GM18508 (cell line): Measurements from ENCODE around the gene SLC34A1.
"Not testable (repeated sequence)": the region's sequence is repeated elsewhere in the genome, so short reads cannot be mapped to it uniquely, and the experiment has no call there.

Experiments used
- ATAC-seq: cut with Tn5 transposase; IDR thresholded peaks from one replicate; pipeline ENCODE4 v1.9.1; 2021; ENCODE audit warnings: moderate number of reproducible peaks; ENCODE audit not compliant: insufficient read depth, unreplicated experiment

Gene SLC34A1

GRCh38 chr5:177405312-177405711 is 21.1 kb downstream of the SLC34A1 start:
- no peak for ATAC-seq

DNA sequence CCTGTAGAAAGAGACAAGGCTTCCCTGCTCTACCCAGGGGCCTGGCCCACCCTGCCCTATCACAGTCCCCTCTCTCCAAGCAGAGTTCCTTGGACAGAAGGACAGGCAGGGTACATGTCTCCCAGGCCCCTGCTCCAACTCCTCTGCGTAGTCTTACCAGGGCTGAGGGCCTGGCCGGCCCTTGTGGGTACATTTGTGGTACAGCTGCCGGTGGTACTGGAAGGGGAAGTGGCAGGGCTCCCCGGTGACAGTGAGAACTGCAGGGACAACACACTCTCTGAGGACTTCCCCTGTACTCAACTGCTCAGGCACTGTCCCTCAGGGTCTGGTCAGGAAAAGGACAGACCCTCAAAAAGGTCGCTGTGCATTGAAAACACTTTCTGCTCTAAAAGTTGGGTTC is 21.6 kb downstream of the SLC34A1 start:
- no peak for ATAC-seq

DNA sequence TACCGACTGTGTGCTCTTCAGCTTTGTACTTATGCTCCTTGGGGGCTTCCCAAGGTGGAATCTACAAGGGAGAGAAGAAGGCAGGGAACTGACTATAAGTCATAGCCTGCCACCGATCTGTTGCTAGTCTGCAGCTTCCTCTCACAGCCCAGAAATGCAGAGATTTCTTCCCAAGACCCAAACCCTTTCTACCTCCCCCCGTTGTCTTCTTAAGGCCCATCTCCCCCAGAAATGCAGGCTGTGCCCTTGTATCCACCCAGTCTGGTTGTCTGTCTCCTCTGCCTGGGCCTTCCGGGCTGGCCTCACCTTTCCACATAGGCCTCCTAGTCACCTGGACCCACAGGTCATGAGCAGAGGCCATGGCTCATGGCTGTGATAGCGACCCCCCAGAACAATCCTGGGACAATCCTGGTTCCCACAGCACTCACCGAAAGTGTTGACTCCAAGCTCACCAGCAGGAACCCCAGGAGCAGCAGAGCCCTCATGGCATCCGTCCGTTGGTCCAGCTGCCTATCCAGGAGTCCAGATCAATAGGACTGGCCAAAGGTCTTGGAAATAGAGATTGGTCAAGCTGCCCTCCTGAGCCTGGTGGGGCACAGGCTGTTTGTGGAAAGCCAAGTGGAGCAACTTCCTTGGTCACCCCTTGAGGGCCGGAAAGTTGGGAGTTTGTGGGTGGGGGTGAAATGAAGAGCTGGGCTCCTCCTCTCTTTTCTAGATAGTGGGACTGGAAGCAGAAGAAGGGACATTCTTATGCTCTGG is 25.0 kb downstream of the SLC34A1 start, which contains the start of gene F12:
Gene F12 (minus strand): TSS at position 522 of the 759 bp plus-strand sequence. CDS start 37 bp downstream, at position 485.
- no peak for ATAC-seq

DNA sequence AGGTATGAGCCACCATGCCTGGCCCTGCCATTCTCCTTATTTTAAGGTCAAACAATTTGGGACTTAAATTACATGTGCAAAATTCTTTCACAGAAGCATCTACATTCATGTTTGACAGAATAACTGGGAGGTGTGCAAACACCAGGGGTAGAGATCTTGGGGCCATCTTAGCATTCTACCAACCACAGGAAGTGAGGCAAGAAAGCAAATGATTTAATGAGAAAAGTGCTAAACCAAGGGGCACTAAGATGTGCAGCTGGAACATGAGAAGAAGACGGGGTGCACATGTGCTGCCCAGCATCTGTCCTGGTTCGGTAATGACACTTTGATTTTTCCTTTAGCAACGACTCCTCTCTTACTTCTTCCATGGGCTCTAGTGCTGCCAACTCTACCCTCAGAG is 26.3 kb downstream of the SLC34A1 start:
- ATAC-seq = no peak

DNA sequence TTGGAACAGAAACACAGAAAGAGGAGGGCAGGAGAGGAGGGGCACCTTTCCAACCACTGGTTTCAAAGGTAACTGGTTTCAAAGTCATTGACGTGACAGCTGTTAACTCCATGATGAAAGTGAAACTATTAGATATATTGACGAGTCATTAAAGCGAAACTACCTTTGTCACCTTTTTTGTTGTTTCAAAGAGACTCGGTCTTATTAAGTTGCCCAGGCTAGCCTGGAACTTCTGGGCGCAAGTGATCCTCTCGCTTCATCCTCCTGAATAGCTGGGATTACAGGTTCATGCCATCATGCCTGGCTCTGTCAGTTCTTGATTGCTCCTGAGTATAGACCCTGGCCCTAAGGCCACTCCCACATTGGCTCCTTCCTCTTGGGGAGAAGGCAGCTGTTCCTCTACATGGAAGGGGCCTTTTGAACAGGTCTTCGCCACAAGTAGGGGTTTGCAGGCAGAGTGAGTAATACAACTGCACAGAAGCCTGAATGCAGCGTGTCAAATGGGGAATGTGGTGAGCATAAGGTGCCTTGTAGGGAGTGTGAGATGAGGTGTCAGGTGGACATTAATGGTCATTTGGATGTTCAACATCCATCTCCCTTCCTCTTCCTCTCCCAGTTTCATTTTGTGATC is 28.5 kb downstream of the SLC34A1 start:
- ATAC-seq = peak; percentile 51

DNA sequence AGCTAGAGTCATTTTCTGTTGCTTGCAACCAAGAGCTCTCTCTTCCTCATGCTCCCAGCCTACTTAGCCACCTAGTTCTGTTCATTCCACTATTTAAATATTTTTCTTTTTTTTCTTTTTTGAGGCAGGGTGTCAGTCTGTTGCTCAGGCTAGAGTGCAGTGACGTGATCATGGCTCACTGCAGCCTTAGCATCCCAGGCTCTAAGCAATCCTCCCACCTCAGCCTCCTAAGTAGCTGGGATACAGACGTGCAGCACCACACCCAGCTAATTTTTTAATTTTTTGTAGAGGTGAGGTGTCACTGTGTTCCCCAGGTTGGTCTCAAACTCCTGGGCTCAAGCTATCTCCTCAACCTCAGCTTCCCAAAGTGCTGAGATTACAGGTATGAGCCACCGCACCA is 30.2 kb downstream of the SLC34A1 start:
- no peak for ATAC-seq

DNA sequence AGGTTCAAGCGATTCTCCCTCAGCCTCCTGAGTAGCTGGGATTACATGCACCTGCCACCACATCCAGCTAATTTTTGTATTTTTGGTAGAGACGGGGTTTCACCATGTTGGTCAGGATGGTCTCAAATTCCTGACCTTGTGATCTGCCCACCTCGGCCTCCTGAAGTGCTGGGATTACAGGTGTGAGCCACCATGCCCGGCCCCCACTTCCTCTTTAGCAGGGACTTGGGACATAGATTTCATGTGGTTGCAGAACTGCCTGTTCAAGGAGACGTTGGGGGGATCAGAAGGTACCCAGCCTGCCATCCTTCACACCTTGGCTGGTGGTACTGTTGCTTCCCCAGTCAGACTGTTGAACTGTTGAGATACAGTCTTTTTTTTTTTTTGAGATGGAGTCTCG is 32.8 kb downstream of the SLC34A1 start:
- not testable (repeated sequence) for ATAC-seq

DNA sequence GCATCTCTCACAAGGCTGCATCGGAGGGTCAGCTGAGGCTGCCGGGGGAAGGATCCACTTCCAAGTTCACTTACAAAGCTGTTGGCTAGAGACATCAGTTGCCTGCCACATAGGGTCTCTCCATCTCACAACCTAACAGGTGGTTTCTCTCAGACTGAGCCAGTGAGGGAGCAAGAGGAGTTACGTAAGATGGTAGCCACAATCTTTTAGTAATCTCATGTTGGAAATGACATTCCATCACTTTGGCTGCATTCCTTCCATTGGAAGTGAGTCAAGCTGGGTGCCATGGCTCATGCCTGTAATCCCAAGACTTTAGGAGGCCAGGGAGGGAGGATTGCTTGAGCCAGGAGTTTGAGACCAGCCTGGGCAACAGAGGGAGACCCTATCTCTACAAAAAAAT is 34.8 kb downstream of the SLC34A1 start:
- no peak for ATAC-seq

GRCh38 chr5:177420472-177420871 is 36.2 kb downstream of the SLC34A1 start:
- ATAC-seq = not testable (repeated sequence)

DNA sequence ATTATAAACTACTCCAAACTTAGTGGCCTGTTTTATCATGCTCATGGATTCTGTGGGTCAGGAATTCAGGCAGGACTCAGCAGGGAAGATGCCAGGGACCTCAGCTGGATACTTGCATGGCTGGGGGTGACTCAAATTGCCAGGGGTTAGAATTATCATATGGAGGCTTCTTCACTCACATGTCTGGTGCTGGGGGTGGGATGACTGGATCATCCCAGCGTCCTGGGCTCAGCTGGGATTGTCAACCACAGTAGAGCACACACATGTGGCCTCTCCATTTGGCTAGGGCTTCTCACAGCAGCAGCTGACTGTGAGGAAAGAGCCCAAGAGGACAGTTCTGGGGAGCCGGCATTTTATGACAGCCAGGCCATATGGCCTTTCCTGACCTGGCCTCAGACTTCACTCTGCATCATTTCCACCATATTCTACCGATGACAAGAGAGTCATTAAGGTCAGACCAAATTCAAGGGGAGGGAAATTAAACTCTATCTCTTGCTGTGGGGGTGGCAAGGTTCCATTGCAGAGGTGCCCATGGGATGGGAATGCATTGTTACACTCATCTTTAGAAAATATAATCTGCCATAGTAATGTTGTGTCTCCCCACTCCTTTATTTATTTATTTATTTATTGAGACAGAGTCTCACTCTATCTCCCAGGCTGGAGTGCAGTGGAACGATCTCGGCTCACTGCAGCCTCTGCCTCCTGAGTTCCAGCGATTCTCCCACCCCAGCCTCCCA is 37.0 kb downstream of the SLC34A1 start:
- ATAC-seq = no peak

- ATAC-seq = no peak
Measured at GRCh38 chr5:177423671-177424070, 39.4 kb downstream of the SLC34A1 start.

GRCh38 chr5:177425196-177425800 is 41.1 kb downstream of the SLC34A1 start:
- no peak for ATAC-seq

DNA sequence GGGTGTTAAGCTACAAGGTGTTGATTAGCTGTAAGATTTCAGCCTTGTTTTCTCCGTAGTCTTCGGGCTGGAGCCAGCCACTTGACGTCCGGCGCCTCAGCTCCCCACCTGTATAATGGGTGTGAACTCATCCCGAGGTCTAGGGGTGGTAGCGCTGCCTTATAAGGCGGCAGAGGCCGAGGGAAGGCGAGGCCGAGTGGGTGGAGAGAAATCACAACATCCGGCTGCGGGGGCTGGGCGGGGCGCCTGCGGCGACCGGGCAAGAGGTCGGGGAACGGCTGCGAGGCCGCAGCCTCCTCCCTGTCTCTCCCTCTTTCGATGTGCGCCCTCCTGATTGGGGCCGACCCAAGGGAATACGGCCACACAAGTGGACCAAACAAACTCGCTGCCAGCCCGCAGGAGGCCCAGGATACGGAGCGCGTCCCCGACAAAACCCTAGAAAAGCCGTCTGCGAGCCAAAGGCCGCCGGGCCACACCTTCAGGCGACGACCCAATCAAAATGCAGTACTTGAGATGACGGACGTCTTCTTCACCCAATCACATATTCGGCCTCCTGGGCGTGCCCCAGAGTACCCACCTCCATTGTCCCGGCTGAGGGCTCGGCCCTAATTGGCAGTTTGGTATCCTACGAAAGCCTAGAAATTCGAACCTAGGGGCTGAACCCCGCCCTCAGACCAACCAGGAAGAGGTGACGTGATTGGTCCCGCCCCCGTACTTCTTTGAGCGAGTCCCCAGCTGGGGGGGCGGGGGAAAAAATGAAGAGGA is 41.7 kb downstream of the SLC34A1 start:
- peak; percentile 74 for ATAC-seq

- ATAC-seq = no peak
Measured at GRCh38 chr5:177426566-177427210, 42.5 kb downstream of the SLC34A1 start, which contains the start of gene GRK6. TSS of gene GRK6 (plus strand) at chr5:177426676. CDS start at chr5:177426846, 170 bp downstream.

- no peak for ATAC-seq
Measured at GRCh38 chr5:177427211-177427822, 43.1 kb downstream of the SLC34A1 start.

DNA sequence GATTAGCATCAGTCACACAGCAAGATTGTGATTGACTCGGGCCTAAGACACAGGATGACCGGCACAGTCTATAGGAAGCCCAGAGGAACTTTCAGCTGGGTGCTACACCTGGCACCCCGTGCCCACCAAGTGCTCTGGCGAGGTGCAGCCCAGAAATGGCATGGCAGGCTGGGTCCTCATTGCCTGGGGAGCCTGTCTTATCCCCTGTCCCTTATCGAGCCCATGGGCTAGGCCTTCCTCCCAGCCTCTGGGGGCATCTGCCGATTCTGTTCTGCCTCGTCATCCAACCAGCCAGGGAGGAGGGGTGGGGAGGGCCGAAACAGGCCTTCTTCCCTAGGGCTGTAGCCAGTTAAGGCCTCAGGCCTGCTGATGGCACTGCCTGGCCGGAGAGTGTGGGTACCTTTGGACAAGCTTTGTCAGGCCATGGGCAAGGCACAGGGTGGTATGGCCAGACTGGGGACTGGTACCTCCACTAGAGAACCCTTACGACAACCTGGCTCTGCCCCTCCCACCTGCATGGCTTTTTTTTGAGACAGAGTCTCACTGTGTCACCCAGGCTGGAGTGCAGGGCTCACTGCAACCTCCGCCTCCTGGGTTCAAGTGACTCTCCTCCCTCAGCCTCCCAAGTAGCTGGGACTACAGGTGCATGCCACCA is 43.8 kb downstream of the SLC34A1 start:
- no peak for ATAC-seq

- no peak for ATAC-seq
Measured at GRCh38 chr5:177428574-177429217, 44.5 kb downstream of the SLC34A1 start.
